Upper lobe of right lung (tissue), 1 donor: ENCODE measurements around the gene MEIOC. TPM values are rescaled to one million over a fixed set of nuclear protein-coding genes. Genes with fewer than 3 reads are reported as not detected.
"Not testable (repeated sequence)": the region's sequence is repeated elsewhere in the genome, so short reads cannot be mapped to it uniquely, and the experiment has no call there.

Experiments
- ATAC-seq: fragments of 200-7000 bp; cut with Tn5 transposase; one replicate; pipeline ENCODE4 v1.9.1; 2020; ENCODE audit warnings: mild to moderate bottlenecking, moderate library complexity
- DNase-seq: peaks from one replicate; pipeline ENCODE4 v3.0.0-alpha.2; 2020
- H3K27ac ChIP-seq: fragments of 200-600 bp; one replicate; pipeline ENCODE4 v1.8.0; 2022
- H3K27me3 ChIP-seq: fragments of 200-600 bp; one replicate; pipeline ENCODE4 v1.8.0; 2022; ENCODE audit warnings: mild to moderate bottlenecking
- H3K36me3 ChIP-seq: fragments of 200-600 bp; one replicate; pipeline ENCODE4 v1.8.0; 2022
- H3K4me1 ChIP-seq: fragments of 200-600 bp; one replicate; pipeline ENCODE4 v1.8.0; 2022
- H3K4me3 ChIP-seq: fragments of 200-600 bp; one replicate; pipeline ENCODE4 v1.8.0; 2022; ENCODE audit warnings: mild to moderate bottlenecking
- H3K9me3 ChIP-seq: fragments of 200-600 bp; one replicate; pipeline ENCODE4 v1.8.0; 2022
- CTCF ChIP-seq: fragments of 200-600 bp; IDR thresholded peaks from one replicate; pipeline ENCODE4 v1.8.0; 2022; ENCODE audit warnings: antibody characterized with exemption
- intact Hi-C: fragments of 100-400 bp; cut with DNase I; formaldehyde crosslinking; loops from one replicate; pipeline ENCODE4 v1.11.0; 2022
- total RNA-seq: library from RNA; stranded (reverse); fragmentation: NEBNext Ultra II Directional; extraction: Animal tissue kit (Norgen Biotek cat#: 25700); gene quantifications from one replicate; pipeline ENCODE4 v1.2.1, GENCODE V29; 2021
- donor health status: DM: no; HTN: yes; CAD: no; lungs with severe emphysema.

MEIOC gene
- total RNA-seq, 1 donor from 2014 or later = not detected

- peaks cover 9% of the 10 kb centered on the region for H3K4me1 ChIP-seq
- no peak for DNase-seq
- no peaks in the 10 kb centered on the region for H3K36me3 ChIP-seq
- TF ChIP-seq CTCF = no peak
- H3K4me3 ChIP-seq = no peak overlapping the region
- H3K27ac ChIP-seq = no peak overlapping the region
- no peaks in the 10 kb centered on the region for H3K27me3 ChIP-seq
- H3K9me3 ChIP-seq = no peaks in the 10 kb centered on the region
- intact Hi-C loops = no loop called here
- ATAC-seq = no peak
These were observed 37.3 kb downstream of the MEIOC start for GRCh38 chr17:44693609-44694008.

GRCh38 chr17:44700288-44700687 lies 44.0 kb downstream of the MEIOC start:
- intact Hi-C loops = not testable (repeated sequence)

GRCh38 chr17:44707755-44708400 lies 51.6 kb downstream of the MEIOC start:
- no peak for DNase-seq
- no peak for TF ChIP-seq CTCF
- Histone ChIP-seq H3K27ac (peak overlapping the region; percentile 78), H3K36me3 (no peaks in the 10 kb centered on the region), H3K27me3 (peaks cover 4% of the 10 kb centered on the region), H3K4me1 (peaks cover 9% of the 10 kb centered on the region), H3K4me3 (peak overlapping the region; percentile 87), H3K9me3 (no peaks in the 10 kb centered on the region)
- intact Hi-C loops = no loop called here
- ATAC-seq = no peak

More at GRCh38 chr17:44700288-44700687, 44.0 kb downstream of the MEIOC start:
- not testable (repeated sequence) for DNase-seq, H3K4me1 ChIP-seq, H3K27me3 ChIP-seq, H3K36me3 ChIP-seq, H3K27ac ChIP-seq, ATAC-seq, H3K4me3 ChIP-seq, H3K9me3 ChIP-seq

- Histone ChIP-seq H3K27me3 (peaks cover 4% of the 10 kb centered on the region), H3K4me1 (peaks cover 9% of the 10 kb centered on the region), H3K4me3 (peak within 1 kb of the TSS; percentile 87), H3K36me3 (no peaks in the 10 kb centered on the region), H3K27ac (peak within 1 kb of the TSS; percentile 78), H3K9me3 (no peaks in the 10 kb centered on the region)
- intact Hi-C loops = no loop called here
- ATAC-seq = peak; percentile 98
- peak; percentile 81 for DNase-seq
- no peak for TF ChIP-seq CTCF
These were observed 52.4 kb downstream of the MEIOC start, which contains the start of gene DBF4B for GRCh38 chr17:44708401-44709263. DBF4B (plus strand) TSS chr17:44708665; CDS start chr17:44708821, 156 bp downstream.

- no peak for ATAC-seq
- Histone ChIP-seq H3K9me3 (no peaks in the 10 kb centered on the region), H3K4me3 (no peak overlapping the region), H3K36me3 (no peaks in the 10 kb centered on the region), H3K27me3 (no peaks in the 10 kb centered on the region), H3K27ac (no peak overlapping the region), H3K4me1 (no peaks in the 10 kb centered on the region)
- TF ChIP-seq CTCF = no peak
- intact Hi-C loops = no loop called here
- no peak for DNase-seq
These were observed 63.2 kb downstream of the MEIOC start for GRCh38 chr17:44719444-44719843.

- Histone ChIP-seq H3K4me1 (no peaks in the 10 kb centered on the region), H3K36me3 (no peaks in the 10 kb centered on the region), H3K9me3 (no peaks in the 10 kb centered on the region), H3K27ac (no peak overlapping the region), H3K4me3 (no peak overlapping the region), H3K27me3 (no peaks in the 10 kb centered on the region)
- TF ChIP-seq CTCF = no peak
- intact Hi-C loops = no loop called here
- ATAC-seq (no peak), DNase-seq (no peak)
These were observed 66.0 kb downstream of the MEIOC start for GRCh38 chr17:44722254-44722653.
